MCF 10A (cell line): ENCODE results near the gene CYGB. TPM values are rescaled to one million over a fixed set of nuclear protein-coding genes. Genes with fewer than 3 reads are reported as not detected.

Experiments
- BruUV-seq: library from RNA; stranded (reverse); fragments of 400-500 nt; replicated peaks from 2 replicates; lab custom pipeline; 2021; lab: Mats Ljungman, UMichigan
- CTCF ChIA-PET: fragments of 300-600 bp; sonication (Branson Sonifier 250); formaldehyde crosslinking; extraction: SDS; loops from one replicate; lab custom pipeline; 2021; ENCODE audit warnings: antibody characterized with exemption, inconsistent platforms; lab: Yijun Ruan, JAX
- POLR2A ChIA-PET: fragments of 300-600, 350-650 bp; sonication (Branson Sonifier 250); formaldehyde crosslinking; extraction: SDS; loops from one replicate; lab custom pipeline; 2020; ENCODE audit warnings: antibody characterized with exemption, inconsistent platforms; lab: Yijun Ruan, JAX
- DNase-seq: peaks from one replicate; pipeline ENCODE4 v3.0.0-alpha.2; 2018; ENCODE audit not compliant: unreplicated experiment
- H3K27ac Mint-ChIP-seq: one replicate; pipeline ENCODE4 v1.8.0; 2022; ENCODE audit warnings: mild to moderate bottlenecking, low read depth, mixed read lengths; ENCODE audit not compliant: unreplicated experiment
- H3K27me3 Mint-ChIP-seq: one replicate; pipeline ENCODE4 v1.8.0; 2022; ENCODE audit warnings: mixed read lengths; ENCODE audit not compliant: insufficient read depth, unreplicated experiment
- H3K36me3 Mint-ChIP-seq: one replicate; pipeline ENCODE4 v1.8.0; 2022; ENCODE audit warnings: mild to moderate bottlenecking, moderate library complexity, mixed read lengths; ENCODE audit not compliant: insufficient read depth, unreplicated experiment
- H3K4me1 Mint-ChIP-seq: one replicate; pipeline ENCODE4 v1.8.0; 2022; ENCODE audit warnings: mixed read lengths; ENCODE audit not compliant: insufficient read depth, unreplicated experiment
- H3K4me3 Mint-ChIP-seq: one replicate; pipeline ENCODE4 v1.8.0; 2022; ENCODE audit warnings: mild to moderate bottlenecking, moderate library complexity, mixed read lengths; ENCODE audit not compliant: unreplicated experiment
- H3K9me3 Mint-ChIP-seq: one replicate; pipeline ENCODE4 v1.8.0; 2022; ENCODE audit warnings: mixed read lengths; ENCODE audit not compliant: unreplicated experiment
- CTCF ChIP-seq: fragments of 200-600 bp; IDR thresholded peaks from one replicate; pipeline ENCODE4 v1.8.0; 2022; ENCODE audit warnings: antibody characterized with exemption, mild to moderate bottlenecking; ENCODE audit not compliant: unreplicated experiment
- intact Hi-C: fragments of 100-400 bp; cut with micrococcal nuclease; formaldehyde crosslinking; loops from 2 replicates; pipeline ENCODE4 v1.14.1; 2022
- total RNA-seq: library from RNA; stranded (reverse); gene quantifications from 2 replicates; pipeline ENCODE4 v1.2.3, GENCODE V29; 2022

CYGB gene
- total RNA-seq, 1 experiment from 2014 or later: not detected

DNA sequence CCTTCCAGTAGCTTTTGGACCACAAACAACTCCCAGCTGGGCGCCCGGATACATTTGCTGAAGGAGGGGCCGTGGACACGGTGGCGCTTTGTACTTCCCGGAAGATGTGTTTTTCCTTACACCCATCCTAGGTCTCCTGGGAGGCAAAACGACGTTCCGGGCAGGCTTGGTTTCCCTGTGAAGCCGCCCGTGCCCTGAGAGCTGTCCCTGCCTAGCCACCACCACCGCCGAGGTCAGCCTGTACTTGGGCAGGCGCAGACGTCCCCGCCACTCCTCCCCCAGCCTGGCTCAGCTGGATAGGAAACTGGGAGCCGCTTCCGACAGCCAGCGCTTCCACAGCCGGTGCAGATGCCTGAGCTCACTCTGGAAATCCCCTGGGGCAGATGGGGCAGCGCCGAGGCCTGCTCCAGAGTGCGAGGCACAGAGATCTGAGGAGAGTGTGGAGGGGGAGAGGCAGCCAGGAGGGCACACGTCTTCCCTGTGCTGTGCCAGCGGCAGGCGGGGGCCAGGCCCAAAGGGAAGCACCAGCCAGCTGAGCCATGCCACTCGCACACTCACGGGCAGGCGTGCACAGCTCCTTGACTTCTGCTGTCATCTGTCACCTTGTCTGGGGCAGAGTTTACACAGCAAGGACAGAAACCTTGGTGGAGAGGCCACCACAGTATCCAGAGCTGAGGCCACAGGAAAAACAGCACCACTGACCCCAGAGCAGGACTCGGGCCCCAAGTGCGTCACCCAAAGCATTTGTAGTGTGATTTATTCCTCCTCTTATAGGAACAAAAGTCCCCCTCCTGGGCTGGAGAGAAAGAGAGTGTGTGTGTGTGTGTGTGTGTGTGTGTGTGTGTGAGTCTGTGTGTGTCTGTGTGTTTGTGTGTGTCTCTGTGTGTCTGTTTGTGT, 39.3 kb downstream of the CYGB start:
- ChIA-PET POLR2A (interaction anchor here (0.6 to 5.7 kb wide), 14 partner anchors 9 to 630 kb away, joined by 3 to 53 read pairs (median 4); partner anchors contain the start of genes AANAT, SPHK1 and UBE2O), CTCF (interaction anchor here (0.5 to 2.4 kb wide), 11 partner anchors 8 to 219 kb away, joined by 3 to 12 read pairs (median 3); no protein-coding TSS in a partner anchor)
- H3K27me3 Mint-ChIP-seq: no peaks in the 10 kb centered on the region
- H3K9me3 Mint-ChIP-seq: no peaks in the 10 kb centered on the region
- DNase-seq: peak; percentile 88
- peak overlapping the region; percentile 80 for H3K4me3 Mint-ChIP-seq
- TF ChIP-seq CTCF: no peak
- peaks cover 33% of the 10 kb centered on the region for H3K4me1 Mint-ChIP-seq
- peaks cover 5% of the 10 kb centered on the region for H3K36me3 Mint-ChIP-seq
- BruUV-seq: no TSS peak
- intact Hi-C loops: no loop called here
- H3K27ac Mint-ChIP-seq: peak overlapping the region; percentile 85

GRCh38 chr17:76497699-76497978, 39.9 kb downstream of the CYGB start:
- POLR2A ChIA-PET: interaction anchor here (1.0 to 5.7 kb wide), 4 partner anchors 10 to 174 kb away, joined by 3 to 53 read pairs (median 4); partner anchors contain the start of gene UBE2O
- Mint-ChIP-seq H3K27me3 (no peaks in the 10 kb centered on the region), H3K27ac (peak overlapping the region; percentile 85), H3K4me3 (peak overlapping the region; percentile 80), H3K4me1 (peaks cover 39% of the 10 kb centered on the region), H3K36me3 (peaks cover 5% of the 10 kb centered on the region), H3K9me3 (no peaks in the 10 kb centered on the region)
- no peak for DNase-seq
- BruUV-seq: no TSS peak
- intact Hi-C loops: no loop called here
- CTCF ChIA-PET: interaction anchor here (0.7 to 2.4 kb wide), 5 partner anchors 9 to 89 kb away, joined by 3 to 12 read pairs (median 4); no protein-coding TSS in a partner anchor
- TF ChIP-seq CTCF: no peak

- Mint-ChIP-seq H3K4me1 (peaks cover 37% of the 10 kb centered on the region), H3K27ac (no peak overlapping the region), H3K27me3 (no peaks in the 10 kb centered on the region), H3K4me3 (no peak overlapping the region), H3K9me3 (no peaks in the 10 kb centered on the region), H3K36me3 (peaks cover 5% of the 10 kb centered on the region)
- POLR2A ChIA-PET: interaction anchor here (0.5 kb wide), 1 partner anchor 241 kb away, joined by 3 read pairs; the partner anchor contains the start of gene MFSD11
- TF ChIP-seq CTCF: no peak
- no peak for DNase-seq
- no TSS peak for BruUV-seq
- CTCF ChIA-PET: interaction anchor here (1.1 kb wide), 1 partner anchor 29 kb away, joined by 3 read pairs; the partner anchor contains the start of gene AANAT
- intact Hi-C loops: no loop called here
Observed at GRCh38 chr17:76496464-76496863, 41.0 kb downstream of the CYGB start.
